Measurements from ENCODE around the gene BEAN1.

GRCh38 chr16:66437391-66437945, 10.4 kb downstream of the BEAN1 start:
- TF ChIP-seq, protein P1, sequence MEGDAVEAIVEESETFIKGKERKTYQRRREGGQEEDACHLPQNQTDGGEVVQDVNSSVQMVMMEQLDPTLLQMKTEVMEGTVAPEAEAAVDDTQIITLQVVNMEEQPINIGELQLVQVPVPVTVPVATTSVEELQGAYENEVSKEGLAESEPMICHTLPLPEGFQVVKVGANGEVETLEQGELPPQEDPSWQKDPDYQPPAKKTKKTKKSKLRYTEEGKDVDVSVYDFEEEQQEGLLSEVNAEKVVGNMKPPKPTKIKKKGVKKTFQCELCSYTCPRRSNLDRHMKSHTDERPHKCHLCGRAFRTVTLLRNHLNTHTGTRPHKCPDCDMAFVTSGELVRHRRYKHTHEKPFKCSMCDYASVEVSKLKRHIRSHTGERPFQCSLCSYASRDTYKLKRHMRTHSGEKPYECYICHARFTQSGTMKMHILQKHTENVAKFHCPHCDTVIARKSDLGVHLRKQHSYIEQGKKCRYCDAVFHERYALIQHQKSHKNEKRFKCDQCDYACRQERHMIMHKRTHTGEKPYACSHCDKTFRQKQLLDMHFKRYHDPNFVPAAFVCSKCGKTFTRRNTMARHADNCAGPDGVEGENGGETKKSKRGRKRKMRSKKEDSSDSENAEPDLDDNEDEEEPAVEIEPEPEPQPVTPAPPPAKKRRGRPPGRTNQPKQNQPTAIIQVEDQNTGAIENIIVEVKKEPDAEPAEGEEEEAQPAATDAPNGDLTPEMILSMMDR (IDR thresholded peaks at IDR 0.05) = no peak
- no peak for TF ChIP-seq POLR2A (IDR thresholded peaks at IDR 0.05)
